ENCODE data around the gene KLKB1.

DNA sequence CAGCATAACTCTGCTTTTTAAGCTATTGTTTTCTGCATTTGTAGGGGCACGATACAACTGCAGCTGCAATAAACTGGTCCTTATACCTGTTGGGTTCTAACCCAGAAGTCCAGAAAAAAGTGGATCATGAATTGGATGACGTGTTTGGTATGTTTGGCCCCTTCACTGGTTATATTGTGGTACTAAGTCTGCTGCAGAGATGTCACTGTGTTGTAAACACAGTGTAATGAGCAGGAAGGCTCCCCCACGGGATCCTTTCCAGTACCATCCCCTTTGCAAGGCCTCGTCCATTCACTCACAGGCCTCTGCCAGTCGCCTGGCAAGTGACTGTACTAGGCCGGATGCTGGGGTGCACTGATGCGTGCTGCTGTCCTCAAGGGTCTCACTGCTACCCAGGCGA lies 22.2 kb upstream of the KLKB1 start:
- TF ChIP-seq, protein P1, sequence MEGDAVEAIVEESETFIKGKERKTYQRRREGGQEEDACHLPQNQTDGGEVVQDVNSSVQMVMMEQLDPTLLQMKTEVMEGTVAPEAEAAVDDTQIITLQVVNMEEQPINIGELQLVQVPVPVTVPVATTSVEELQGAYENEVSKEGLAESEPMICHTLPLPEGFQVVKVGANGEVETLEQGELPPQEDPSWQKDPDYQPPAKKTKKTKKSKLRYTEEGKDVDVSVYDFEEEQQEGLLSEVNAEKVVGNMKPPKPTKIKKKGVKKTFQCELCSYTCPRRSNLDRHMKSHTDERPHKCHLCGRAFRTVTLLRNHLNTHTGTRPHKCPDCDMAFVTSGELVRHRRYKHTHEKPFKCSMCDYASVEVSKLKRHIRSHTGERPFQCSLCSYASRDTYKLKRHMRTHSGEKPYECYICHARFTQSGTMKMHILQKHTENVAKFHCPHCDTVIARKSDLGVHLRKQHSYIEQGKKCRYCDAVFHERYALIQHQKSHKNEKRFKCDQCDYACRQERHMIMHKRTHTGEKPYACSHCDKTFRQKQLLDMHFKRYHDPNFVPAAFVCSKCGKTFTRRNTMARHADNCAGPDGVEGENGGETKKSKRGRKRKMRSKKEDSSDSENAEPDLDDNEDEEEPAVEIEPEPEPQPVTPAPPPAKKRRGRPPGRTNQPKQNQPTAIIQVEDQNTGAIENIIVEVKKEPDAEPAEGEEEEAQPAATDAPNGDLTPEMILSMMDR (IDR thresholded peaks at IDR 0.05), result no peak
- no peak for TF ChIP-seq POLR2A (IDR thresholded peaks at IDR 0.05)
